GM23248 (cell line): ENCODE measurements around the gene PSMA4.
A peak's percentile ranks its signal among the peaks of the same experiment; 100 is the strongest.

Experiments
- EZH2 ChIP-seq: fragments of 200-600 bp; sonication (generic); IDR thresholded peaks from 2 replicates; pipeline ENCODE4 v1.6.1; 2018; ENCODE audit warnings: antibody characterized with exemption, mild to moderate bottlenecking; ENCODE audit not compliant: insufficient read depth, poor library complexity, severe bottlenecking
- EZH2phosphoT487 ChIP-seq: fragments of 200-600 bp; sonication (generic); IDR thresholded peaks from 2 replicates; pipeline ENCODE4 v1.6.1; 2018; ENCODE audit warnings: antibody characterized with exemption, moderate library complexity, mild to moderate bottlenecking, low read depth; ENCODE audit not compliant: insufficient read depth

GRCh38 chr15:78565951-78566774 lies 25.9 kb downstream of the PSMA4 start:
- TF ChIP-seq EZH2 (peak; percentile 61), EZH2phosphoT487 (no peak)
